Smooth muscle cell of bladder (primary cell): ENCODE data around the gene DRAM2. TPM values are rescaled to one million over a fixed set of nuclear protein-coding genes. Genes with fewer than 3 reads are reported as not detected.

ENCODE experiments used
- total RNA-seq: library from RNA; depleted of rRNA; stranded (reverse); fragments of >200 nt; gene quantifications from 2 replicates; pipeline ENCODE4 v1.2.3, GENCODE V29; 2014

The DRAM2 gene
- total RNA-seq: 70.4 and 103 TPM in 2 replicates

DNA sequence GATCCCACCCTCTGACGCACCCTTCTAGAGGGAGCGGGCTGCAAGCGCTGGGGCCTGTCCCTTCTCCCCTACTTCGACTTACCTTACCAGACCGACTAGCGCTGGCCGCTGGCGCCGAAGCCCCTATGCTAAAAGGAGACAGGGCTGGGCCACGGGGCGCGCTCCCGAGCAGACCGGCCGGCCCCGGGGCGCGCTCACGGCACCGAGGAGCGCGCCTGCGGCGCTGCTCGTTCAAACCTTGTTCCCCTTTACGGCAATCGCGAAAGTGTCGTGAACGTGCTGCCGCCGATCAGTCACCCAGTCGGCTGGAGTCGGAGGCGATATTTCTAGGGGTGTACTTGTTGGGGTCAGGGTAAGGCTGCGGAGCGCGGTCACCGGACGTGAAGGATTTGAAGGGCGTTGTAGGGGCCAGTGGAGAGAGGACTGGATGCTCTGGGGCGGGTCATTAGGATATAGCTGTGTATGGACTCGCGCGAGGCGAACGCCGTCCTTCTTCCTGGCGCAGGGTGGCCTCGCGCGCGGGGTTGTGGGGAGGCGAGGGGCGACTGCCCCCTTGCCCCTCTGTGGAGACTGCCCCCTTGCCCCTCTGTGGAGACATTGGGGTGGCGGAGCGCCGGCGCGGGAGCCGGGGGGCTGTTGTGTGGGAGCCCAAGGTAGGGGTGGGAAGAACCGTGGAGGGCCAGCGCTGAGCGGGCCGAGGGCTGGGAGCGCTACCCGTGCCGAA lies at the start of gene DRAM2, which contains the start of gene CEPT1:
Gene DRAM2 (minus strand): TSS at position 138 of the 724 bp plus-strand sequence. CDS start 8,539 bp downstream, outside the sequence.
Gene CEPT1 (plus strand): TSS at position 268 of the 724 bp plus-strand sequence. CDS start 7,492 bp downstream, outside the sequence.

Other genes with a start within 250 kb of the DRAM2 start
- gene LRIF1, start 176.2 kb downstream of the DRAM2 start, total RNA-seq: 10.0 and 12.9 TPM in 2 replicates
- 35.6 and 56.9 TPM in 2 replicates for gene CEPT1, start 130 bp upstream of the DRAM2 start, total RNA-seq
- 6.3 and 10.1 TPM in 2 replicates for gene DENND2D, start 60.6 kb upstream of the DRAM2 start, total RNA-seq
- 0.28 and 1.4 TPM in 2 replicates for gene CHI3L2, start 87.6 kb upstream of the DRAM2 start, total RNA-seq
- not detected in 2 replicates for gene CHIA, start 150.8 kb upstream of the DRAM2 start, total RNA-seq